ENCODE measurements around the gene BCAM.
A peak's percentile ranks its signal among the peaks of the same experiment; 100 is the strongest.
"Not testable (repeated sequence)": the region's sequence is repeated elsewhere in the genome, so short reads cannot be mapped to it uniquely, and the experiment has no call there.

BCAM gene

DNA sequence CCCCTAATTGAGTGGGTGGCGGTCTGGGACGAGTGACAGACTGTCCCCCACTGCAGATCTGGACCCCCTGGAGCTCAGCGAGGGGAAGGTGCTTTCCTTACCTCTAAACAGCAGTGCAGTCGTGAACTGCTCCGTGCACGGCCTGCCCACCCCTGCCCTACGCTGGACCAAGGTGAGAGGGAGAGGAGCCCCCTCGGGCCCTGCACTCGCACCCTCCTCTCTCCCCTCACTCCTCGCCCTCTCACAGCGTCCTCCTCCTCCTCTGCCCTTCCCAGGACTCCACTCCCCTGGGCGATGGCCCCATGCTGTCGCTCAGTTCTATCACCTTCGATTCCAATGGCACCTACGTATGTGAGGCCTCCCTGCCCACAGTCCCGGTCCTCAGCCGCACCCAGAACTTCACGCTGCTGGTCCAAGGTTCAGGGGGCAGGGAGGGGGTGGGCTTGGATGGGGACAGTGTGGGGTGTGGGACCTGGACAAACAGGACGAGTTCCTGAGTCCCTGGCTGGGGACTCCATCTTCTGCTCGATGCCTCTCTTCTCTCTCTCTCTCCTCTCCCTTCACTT, 9.6 kb downstream of the BCAM start:
- no peak for DNase-seq

GRCh38 chr19:44819246-44819832, 10.4 kb downstream of the BCAM start:
- no peak for DNase-seq

DNA sequence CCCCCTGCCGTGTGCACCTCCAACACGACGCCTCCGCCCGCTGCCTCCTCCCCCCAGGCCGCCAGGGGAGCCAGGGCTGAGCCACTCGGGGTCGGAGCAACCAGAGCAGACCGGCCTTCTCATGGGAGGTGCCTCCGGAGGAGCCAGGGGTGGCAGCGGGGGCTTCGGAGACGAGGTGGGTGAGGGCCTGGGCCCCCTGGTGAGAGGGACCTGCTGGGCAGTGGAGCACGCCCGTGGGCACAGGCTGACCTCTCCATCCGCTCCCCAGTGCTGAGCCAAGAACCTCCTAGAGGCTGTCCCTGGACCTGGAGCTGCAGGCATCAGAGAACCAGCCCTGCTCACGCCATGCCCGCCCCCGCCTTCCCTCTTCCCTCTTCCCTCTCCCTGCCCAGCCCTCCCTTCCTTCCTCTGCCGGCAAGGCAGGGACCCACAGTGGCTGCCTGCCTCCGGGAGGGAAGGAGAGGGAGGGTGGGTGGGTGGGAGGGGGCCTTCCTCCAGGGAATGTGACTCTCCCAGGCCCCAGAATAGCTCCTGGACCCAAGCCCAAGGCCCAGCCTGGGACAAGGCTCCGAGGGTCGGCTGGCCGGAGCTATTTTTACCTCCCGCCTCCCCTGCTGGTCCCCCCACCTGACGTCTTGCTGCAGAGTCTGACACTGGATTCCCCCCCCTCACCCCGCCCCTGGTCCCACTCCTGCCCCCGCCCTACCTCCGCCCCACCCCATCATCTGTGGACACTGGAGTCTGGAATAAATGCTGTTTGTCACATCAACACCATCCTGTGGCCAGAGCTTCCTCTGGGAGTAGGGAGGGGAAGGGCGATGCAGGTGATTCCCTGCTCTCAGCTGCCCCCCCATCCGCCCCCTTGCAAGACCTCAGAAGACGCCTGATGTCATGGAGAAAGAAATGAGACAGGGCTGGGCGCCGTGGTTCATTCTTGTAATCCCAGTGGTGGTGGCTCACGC, 12.0 kb downstream of the BCAM start:
- DNase-seq, result peak; percentile 38

GRCh38 chr19:44822177-44822576, 13.3 kb downstream of the BCAM start:
- peak; percentile 33 for DNase-seq

DNA sequence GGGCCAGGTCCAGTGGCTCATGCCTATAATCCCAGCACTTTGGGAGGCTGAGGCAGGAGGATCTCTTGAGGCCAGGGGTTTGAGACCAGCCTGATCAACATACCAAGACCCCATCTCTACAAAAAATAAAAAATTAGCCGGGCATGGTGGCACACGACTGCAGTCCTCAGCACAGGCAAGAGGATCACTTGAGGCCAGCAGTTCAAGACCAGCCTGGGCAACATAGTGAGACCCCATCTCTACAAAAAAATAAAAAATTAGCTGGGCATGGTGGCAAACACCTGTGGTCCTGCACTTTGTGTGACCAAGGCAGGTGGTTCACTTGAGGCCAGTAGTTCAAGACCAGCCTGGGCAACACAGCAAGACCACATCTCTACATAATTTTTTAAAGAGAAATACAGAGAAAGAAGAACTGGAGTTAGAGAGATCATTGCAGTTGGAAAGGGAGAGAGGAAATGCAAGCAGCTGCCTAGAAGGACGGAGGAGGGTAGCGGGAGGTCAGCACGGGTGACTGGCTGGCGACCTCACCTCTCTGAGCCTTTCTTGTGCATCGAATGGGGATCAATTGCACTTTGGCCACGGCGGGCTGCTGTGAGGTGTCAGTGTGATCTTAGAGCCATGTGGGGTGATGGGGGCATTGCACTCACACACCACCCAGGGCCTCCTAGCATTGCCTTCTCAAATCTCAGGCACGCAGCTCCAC, 13.9 kb downstream of the BCAM start:
- no peak for DNase-seq

- no peak for DNase-seq
Observed at GRCh38 chr19:44823373-44823698, 14.4 kb downstream of the BCAM start.

DNA sequence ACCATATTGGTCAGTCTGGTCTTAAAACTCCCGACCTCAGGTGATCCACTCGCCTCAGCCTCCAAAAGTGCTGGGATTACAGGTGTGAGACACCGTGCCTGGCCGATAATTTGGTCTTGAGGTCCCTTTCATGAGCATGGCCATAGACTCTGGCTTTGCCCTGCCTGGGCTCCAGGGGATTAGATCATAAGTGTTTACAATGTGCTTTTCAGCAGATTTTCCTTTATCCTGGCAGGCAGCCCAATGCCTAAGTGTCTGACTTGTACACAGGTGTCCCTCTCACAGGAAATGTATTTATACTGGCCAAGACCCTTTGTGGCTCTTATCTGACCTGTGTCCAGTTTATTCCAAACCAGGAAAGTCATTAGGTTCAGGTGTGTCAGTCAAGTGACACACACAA, 15.9 kb downstream of the BCAM start:
- DNase-seq, result peak; percentile 42

DNA sequence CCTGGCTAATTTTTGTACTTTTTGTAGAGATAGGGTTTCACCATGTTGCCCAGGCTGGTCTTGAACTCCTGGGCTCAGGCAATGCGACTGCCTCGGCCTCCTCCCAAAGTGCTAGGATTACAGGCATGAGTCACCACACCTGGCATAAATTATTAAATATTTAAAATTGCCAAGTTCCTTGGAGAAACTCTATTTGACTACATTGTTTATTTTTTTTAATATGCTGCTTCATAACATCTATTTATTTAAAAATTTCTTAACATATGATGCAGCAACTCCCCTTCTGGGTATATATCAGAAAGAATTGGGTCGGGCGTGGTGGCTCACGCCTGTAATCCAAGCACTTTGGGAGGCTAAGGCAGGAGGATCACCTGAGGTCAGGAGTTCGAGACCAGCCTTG, 24.0 kb downstream of the BCAM start:
- DNase-seq, result not testable (repeated sequence)

GRCh38 chr19:44834399-44834798, 25.5 kb downstream of the BCAM start:
- not testable (repeated sequence) for DNase-seq

- no peak for DNase-seq
Observed at GRCh38 chr19:44839276-44839675, 30.4 kb downstream of the BCAM start.

DNA sequence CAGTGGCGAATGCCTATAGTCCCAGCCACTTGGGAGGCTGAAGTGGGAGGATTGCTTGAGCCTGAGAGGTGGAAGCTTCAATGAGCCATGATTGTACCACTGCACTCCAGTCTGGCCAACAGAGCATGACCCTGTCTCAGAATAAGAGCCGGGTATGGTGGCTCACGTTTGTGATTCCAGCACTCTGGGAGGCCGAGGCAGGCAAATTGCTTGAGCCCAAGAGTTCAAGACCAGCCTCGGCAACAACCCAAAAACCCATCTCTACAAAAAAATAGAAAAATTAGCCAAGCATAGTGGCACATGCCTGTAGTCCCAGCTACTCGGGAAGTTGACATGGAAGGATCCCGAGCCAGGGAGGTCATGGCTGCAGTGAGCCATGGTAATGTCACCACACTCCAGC, 31.9 kb downstream of the BCAM start:
- DNase-seq, result no peak

- DNase-seq, result no peak
Observed at GRCh38 chr19:44841231-44841630, 32.3 kb downstream of the BCAM start.

GRCh38 chr19:44845286-44845611, 36.3 kb downstream of the BCAM start:
- no peak for DNase-seq

GRCh38 chr19:44845612-44846454, 36.9 kb downstream of the BCAM start, which contains the start of gene NECTIN2:
Gene NECTIN2 (plus strand): TSS chr19:44846297. CDS start chr19:44846526, 229 bp downstream.
- DNase-seq, result peak; percentile 99

GRCh38 chr19:44846455-44847143, 37.7 kb downstream of the BCAM start:
- peak; percentile 70 for DNase-seq

GRCh38 chr19:44847144-44848035, 38.5 kb downstream of the BCAM start:
- peak; percentile 80 for DNase-seq

GRCh38 chr19:44848036-44848811, 39.3 kb downstream of the BCAM start:
- DNase-seq, result peak; percentile 69

DNA sequence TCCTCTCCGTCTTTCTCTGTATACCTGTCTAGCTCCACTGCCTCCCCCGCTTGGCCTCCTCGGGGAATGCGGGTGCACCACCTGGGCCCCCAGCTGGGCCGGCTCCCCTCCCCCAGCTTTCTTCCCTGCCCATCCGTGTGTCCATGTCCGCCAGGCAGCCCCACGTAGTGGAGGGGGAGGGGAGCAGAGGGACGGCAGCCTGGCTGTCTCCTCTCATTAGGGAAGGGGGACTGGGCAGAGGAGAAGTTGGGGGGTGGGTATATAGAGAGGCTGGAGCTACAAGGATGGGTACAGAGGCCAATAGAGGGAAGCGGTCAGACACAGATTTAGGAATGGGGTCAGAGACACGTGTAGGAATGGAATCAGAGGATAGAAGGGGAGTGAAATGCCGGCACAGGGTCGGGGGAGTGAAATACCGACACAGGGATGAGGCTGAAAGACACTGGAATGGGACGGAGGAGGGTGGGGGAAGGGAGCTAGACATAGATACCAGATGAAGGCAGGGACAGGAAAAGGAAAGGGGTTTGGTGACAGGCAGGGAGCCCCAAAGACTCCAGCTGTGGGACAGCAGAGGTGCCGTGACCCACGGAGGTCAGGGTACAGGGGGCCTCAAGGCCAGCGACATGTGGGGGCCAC, 40.0 kb downstream of the BCAM start:
- peak; percentile 69 for DNase-seq

- DNase-seq, result peak; percentile 93
Observed at GRCh38 chr19:44850641-44851109, 41.8 kb downstream of the BCAM start.
